HepG2 (cell line): ENCODE data around the gene LRR1. TPM values are rescaled to one million over a fixed set of nuclear protein-coding genes. Genes with fewer than 3 reads are reported as not detected.

ENCODE experiments used
- CBFB ChIP-seq: sonication (generic); formaldehyde crosslinking; IDR thresholded peaks from 2 replicates; pipeline ENCODE4 v1.4.0; 2020; ENCODE audit warnings: missing genetic modification reagents
- CEBPB ChIP-seq: IDR thresholded peaks from 2 replicates; pipeline ENCODE4 v1.6.1; 2011; ENCODE audit warnings: low read depth, low read length, improper control_type of control experiment, borderline replicate concordance
- CHD2 ChIP-seq: IDR thresholded peaks from 2 replicates; pipeline ENCODE4 v1.6.1; 2011; ENCODE audit warnings: low read depth, low read length, improper control_type of control experiment
- ELF4 ChIP-seq: sonication (generic); formaldehyde crosslinking; IDR thresholded peaks from 2 replicates; pipeline ENCODE4 v1.5.0; 2020; ENCODE audit warnings: missing genetic modification reagents, mild to moderate bottlenecking, moderate library complexity, borderline replicate concordance
- GABPB1 ChIP-seq: IDR thresholded peaks from 2 replicates; pipeline ENCODE4 v1.6.1; 2016; ENCODE audit warnings: mild to moderate bottlenecking, missing genetic modification reagents, moderate library complexity, missing compliant biosample characterization
- HHEX ChIP-seq: IDR thresholded peaks from 2 replicates; pipeline ENCODE4 v1.6.1; 2016; ENCODE audit warnings: control low read depth
- HNF4A ChIP-seq: sonication (generic); formaldehyde crosslinking; IDR thresholded peaks from 2 replicates; pipeline ENCODE4 v1.4.0; 2020; ENCODE audit warnings: missing genetic modification reagents
- IKZF4 ChIP-seq: sonication (generic); formaldehyde crosslinking; IDR thresholded peaks from 2 replicates; pipeline ENCODE4 v1.5.1; 2020; ENCODE audit warnings: borderline replicate concordance, mild to moderate bottlenecking, low read depth, missing genetic modification reagents; ENCODE audit errors: not compliant biosample characterization
- LCORL ChIP-seq, 2 experiments: fragments of 450-650 bp in 1 of 2; sonication (generic) in 1 of 2; formaldehyde crosslinking in 1 of 2; IDR thresholded peaks; 2 replicates each; pipeline versions ENCODE4 v1.5.0 to v1.6.1; 2017 to 2020; ENCODE audit warnings: antibody characterized with exemption in 1 of 2, missing genetic modification reagents in 1 of 2
- PAWR ChIP-seq: sonication (generic); formaldehyde crosslinking; IDR thresholded peaks from 2 replicates; pipeline ENCODE4 v1.4.0; 2020; ENCODE audit warnings: missing genetic modification reagents, mild to moderate bottlenecking, borderline replicate concordance
- ZNF263 ChIP-seq: sonication (generic); formaldehyde crosslinking; IDR thresholded peaks from 2 replicates; pipeline ENCODE4 v1.4.0; 2020; ENCODE audit warnings: missing genetic modification reagents
- ZNF552 ChIP-seq: sonication (generic); formaldehyde crosslinking; IDR thresholded peaks from 2 replicates; pipeline ENCODE4 v1.9.0; 2022; ENCODE audit warnings: missing genetic modification reagents, mild to moderate bottlenecking, borderline replicate concordance
- ZNF761 ChIP-seq: sonication (generic); formaldehyde crosslinking; conservative IDR thresholded peaks from 2 replicates; pipeline ENCODE4 v1.4.0; 2020; ENCODE audit warnings: mild to moderate bottlenecking, missing genetic modification reagents
- ZNF816 ChIP-seq: sonication (generic); formaldehyde crosslinking; IDR thresholded peaks from 2 replicates; pipeline ENCODE4 v1.8.0; 2022; ENCODE audit warnings: missing genetic modification reagents, mild to moderate bottlenecking, borderline replicate concordance
- ZSCAN9 ChIP-seq: IDR thresholded peaks from 2 replicates; pipeline ENCODE4 v1.6.1; 2016; ENCODE audit warnings: borderline replicate concordance
- polyA plus RNA-seq, 8 experiments: library from polyadenylated mRNA; depleted of rRNA in 3 of 8; stranded (reverse) in 7 of 8; unstranded in 1 of 8; fragments of >200 nt; fragmentation: Illumina TruSeq in 4 of 8; extraction: Trizol in 4 of 8; gene quantifications; 2 replicates each; pipeline versions ENCODE4 v1.2.1 to v1.2.3, GENCODE V29; 2011 to 2016; ENCODE audit warnings: low read depth in 4 of 8, missing spikeins in 1 of 8, mixed read lengths in 1 of 8; ENCODE audit not compliant: insufficient read depth in 1 of 8
- total RNA-seq, 5 experiments: library from RNA; depleted of rRNA; stranded (reverse); fragments of >200 nt; fragmentation: Illumina TruSeq; extraction: Trizol; gene quantifications; 2 replicates each; pipeline ENCODE4 v1.2.3, GENCODE V29; 2016; ENCODE audit warnings: low read depth in 1 of 5
- TF ChIP-seq, protein P1 (sequence below): sonication (generic); formaldehyde crosslinking; IDR thresholded peaks from 2 replicates; pipeline ENCODE4 v1.4.0; 2020; ENCODE audit warnings: missing genetic modification reagents, borderline replicate concordance
- TF ChIP-seq, protein P2 (sequence below): sonication (generic); formaldehyde crosslinking; IDR thresholded peaks from 2 replicates; pipeline ENCODE4 v1.4.0; 2020; ENCODE audit warnings: missing genetic modification reagents
- TF ChIP-seq, protein P3 (sequence below): sonication (generic); formaldehyde crosslinking; IDR thresholded peaks from 2 replicates; pipeline ENCODE4 v1.5.1; 2020; ENCODE audit warnings: mild to moderate bottlenecking, missing genetic modification reagents, borderline replicate concordance

Gene LRR1
- total and polyA plus RNA-seq, 2 of the 13 experiments (the other 11 are each of a cell fraction or from before 2014, with no cell fraction given) = 7.0 to 36.2 TPM

DNA sequence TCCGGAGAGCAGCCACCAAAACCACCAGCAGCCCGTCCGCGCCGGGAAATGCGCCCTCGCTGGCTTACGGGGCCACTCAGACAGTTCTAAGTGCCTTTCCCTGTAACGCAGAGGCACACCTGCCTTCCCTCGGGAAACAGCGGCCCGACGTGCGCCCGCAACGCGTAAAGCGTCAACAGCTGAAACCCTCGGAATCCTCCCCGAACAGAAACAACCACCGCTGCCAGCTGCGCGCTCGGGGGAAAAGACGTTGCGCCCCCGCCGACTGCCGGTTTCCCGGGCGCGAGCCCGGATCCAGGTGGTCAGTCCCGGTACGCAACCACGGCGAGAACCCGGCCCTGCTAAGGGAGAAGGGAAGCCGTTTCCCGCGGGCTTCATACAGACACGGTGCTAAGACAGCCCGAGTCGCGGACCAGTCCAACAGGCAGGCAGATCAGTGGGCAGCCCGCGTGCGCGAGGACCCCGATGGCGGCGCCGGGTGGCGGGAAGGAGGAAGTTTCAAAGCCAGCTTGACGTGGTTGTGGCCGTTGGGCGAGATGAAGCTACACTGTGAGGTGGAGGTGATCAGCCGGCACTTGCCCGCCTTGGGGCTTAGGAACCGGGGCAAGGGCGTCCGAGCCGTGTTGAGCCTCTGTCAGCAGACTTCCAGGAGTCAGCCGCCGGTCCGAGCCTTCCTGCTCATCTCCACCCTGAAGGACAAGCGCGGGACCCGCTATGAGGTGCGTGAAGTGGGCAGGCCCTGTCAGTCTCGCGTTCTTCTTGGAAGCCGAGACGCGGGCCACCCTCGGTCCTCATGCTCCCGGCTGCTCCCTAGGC, at the start of gene LRR1 (continued):
- peak; percentile 92 for TF ChIP-seq CHD2
- peak; percentile 84 for TF ChIP-seq IKZF4 (CRISPR knock-in tag)
- TF ChIP-seq ZNF263 = peak; percentile 71
- TF ChIP-seq ZNF552 (CRISPR knock-in tag) = peak; percentile 82; the same call in 1 of the 2 replicates
- peak; percentile 83; the same call in 1 of the 2 replicates for TF ChIP-seq ZNF816 (CRISPR knock-in tag)
- TF ChIP-seq HNF4A = peak; percentile 23; the same call in 1 of the 2 replicates
- no peak for TF ChIP-seq HHEX (CRISPR knock-in tag)
- TF ChIP-seq PAWR (CRISPR knock-in tag) = no peak
- TF ChIP-seq, protein P1, sequence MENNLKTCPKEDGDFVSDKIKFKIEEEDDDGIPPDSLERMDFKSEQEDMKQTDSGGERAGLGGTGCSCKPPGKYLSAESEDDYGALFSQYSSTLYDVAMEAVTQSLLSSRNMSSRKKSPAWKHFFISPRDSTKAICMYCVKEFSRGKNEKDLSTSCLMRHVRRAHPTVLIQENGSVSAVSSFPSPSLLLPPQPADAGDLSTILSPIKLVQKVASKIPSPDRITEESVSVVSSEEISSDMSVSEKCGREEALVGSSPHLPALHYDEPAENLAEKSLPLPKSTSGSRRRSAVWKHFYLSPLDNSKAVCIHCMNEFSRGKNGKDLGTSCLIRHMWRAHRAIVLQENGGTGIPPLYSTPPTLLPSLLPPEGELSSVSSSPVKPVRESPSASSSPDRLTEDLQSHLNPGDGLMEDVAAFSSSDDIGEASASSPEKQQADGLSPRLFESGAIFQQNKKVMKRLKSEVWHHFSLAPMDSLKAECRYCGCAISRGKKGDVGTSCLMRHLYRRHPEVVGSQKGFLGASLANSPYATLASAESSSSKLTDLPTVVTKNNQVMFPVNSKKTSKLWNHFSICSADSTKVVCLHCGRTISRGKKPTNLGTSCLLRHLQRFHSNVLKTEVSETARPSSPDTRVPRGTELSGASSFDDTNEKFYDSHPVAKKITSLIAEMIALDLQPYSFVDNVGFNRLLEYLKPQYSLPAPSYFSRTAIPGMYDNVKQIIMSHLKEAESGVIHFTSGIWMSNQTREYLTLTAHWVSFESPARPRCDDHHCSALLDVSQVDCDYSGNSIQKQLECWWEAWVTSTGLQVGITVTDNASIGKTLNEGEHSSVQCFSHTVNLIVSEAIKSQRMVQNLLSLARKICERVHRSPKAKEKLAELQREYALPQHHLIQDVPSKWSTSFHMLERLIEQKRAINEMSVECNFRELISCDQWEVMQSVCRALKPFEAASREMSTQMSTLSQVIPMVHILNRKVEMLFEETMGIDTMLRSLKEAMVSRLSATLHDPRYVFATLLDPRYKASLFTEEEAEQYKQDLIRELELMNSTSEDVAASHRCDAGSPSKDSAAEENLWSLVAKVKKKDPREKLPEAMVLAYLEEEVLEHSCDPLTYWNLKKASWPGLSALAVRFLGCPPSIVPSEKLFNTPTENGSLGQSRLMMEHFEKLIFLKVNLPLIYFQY = 0 out of 2 replicates have a peak, but pooled peaks have one; percentile 31
- TF ChIP-seq CEBPB = no peak
- 0 out of 2 replicates have a peak, but pooled peaks have one; percentile 37 for TF ChIP-seq ZSCAN9 (CRISPR knock-in tag)
- TF ChIP-seq, protein P2, sequence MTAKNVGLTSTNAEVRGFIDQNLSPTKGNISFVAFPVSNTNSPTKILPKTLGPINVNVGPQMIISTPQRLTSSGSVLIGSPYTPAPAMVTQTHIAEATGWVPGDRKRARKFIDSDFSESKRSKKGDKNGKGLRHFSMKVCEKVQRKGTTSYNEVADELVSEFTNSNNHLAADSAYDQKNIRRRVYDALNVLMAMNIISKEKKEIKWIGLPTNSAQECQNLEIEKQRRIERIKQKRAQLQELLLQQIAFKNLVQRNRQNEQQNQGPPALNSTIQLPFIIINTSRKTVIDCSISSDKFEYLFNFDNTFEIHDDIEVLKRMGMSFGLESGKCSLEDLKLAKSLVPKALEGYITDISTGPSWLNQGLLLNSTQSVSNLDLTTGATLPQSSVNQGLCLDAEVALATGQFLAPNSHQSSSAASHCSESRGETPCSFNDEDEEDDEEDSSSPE = peak; percentile 98
- peak; percentile 78 for TF ChIP-seq CBFB (CRISPR knock-in tag)
- TF ChIP-seq GABPB1 (CRISPR knock-in tag) = peak; percentile 86
- TF ChIP-seq ZNF761 (CRISPR knock-in tag) = 0 out of 2 replicates have a peak, but pooled peaks have one; percentile 64
- no peak for TF ChIP-seq LCORL (IDR thresholded peaks at IDR 0.05)
- TF ChIP-seq LCORL (CRISPR knock-in tag; IDR thresholded peaks at IDR 0.05) = no peak; the same call in 1 of the 2 replicates
- TF ChIP-seq ELF4 (CRISPR knock-in tag) = no peak
- TF ChIP-seq, protein P3, sequence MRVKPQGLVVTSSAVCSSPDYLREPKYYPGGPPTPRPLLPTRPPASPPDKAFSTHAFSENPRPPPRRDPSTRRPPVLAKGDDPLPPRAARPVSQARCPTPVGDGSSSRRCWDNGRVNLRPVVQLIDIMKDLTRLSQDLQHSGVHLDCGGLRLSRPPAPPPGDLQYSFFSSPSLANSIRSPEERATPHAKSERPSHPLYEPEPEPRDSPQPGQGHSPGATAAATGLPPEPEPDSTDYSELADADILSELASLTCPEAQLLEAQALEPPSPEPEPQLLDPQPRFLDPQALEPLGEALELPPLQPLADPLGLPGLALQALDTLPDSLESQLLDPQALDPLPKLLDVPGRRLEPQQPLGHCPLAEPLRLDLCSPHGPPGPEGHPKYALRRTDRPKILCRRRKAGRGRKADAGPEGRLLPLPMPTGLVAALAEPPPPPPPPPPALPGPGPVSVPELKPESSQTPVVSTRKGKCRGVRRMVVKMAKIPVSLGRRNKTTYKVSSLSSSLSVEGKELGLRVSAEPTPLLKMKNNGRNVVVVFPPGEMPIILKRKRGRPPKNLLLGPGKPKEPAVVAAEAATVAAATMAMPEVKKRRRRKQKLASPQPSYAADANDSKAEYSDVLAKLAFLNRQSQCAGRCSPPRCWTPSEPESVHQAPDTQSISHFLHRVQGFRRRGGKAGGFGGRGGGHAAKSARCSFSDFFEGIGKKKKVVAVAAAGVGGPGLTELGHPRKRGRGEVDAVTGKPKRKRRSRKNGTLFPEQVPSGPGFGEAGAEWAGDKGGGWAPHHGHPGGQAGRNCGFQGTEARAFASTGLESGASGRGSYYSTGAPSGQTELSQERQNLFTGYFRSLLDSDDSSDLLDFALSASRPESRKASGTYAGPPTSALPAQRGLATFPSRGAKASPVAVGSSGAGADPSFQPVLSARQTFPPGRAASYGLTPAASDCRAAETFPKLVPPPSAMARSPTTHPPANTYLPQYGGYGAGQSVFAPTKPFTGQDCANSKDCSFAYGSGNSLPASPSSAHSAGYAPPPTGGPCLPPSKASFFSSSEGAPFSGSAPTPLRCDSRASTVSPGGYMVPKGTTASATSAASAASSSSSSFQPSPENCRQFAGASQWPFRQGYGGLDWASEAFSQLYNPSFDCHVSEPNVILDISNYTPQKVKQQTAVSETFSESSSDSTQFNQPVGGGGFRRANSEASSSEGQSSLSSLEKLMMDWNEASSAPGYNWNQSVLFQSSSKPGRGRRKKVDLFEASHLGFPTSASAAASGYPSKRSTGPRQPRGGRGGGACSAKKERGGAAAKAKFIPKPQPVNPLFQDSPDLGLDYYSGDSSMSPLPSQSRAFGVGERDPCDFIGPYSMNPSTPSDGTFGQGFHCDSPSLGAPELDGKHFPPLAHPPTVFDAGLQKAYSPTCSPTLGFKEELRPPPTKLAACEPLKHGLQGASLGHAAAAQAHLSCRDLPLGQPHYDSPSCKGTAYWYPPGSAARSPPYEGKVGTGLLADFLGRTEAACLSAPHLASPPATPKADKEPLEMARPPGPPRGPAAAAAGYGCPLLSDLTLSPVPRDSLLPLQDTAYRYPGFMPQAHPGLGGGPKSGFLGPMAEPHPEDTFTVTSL (CRISPR knock-in tag) = no peak
